HepG2 (cell line): Measurements from ENCODE around the gene RAP1GAP2. TPM values are rescaled to one million over a fixed set of nuclear protein-coding genes. Genes with fewer than 3 reads are reported as not detected.
A peak's percentile ranks its signal among the peaks of the same experiment; 100 is the strongest.

Source experiments
- CHD4 ChIP-seq: fragments of 200-600 bp; sonication (generic); IDR thresholded peaks from 2 replicates; pipeline ENCODE4 v1.7.0; 2017; ENCODE audit warnings: mild to moderate bottlenecking, low read length, borderline replicate concordance
- DMAP1 ChIP-seq: IDR thresholded peaks from 2 replicates; pipeline ENCODE4 v1.6.1; 2016
- DMTF1 ChIP-seq: sonication (generic); formaldehyde crosslinking; IDR thresholded peaks from 2 replicates; pipeline ENCODE4 v1.4.0; 2020; ENCODE audit warnings: mild to moderate bottlenecking, missing genetic modification reagents
- HHEX ChIP-seq: IDR thresholded peaks from 2 replicates; pipeline ENCODE4 v1.6.1; 2016; ENCODE audit warnings: control low read depth
- MLLT10 ChIP-seq: sonication (generic); formaldehyde crosslinking; IDR thresholded peaks from 2 replicates; pipeline ENCODE4 v1.4.0; 2020; ENCODE audit warnings: missing genetic modification reagents
- ONECUT2 ChIP-seq: sonication (generic); formaldehyde crosslinking; IDR thresholded peaks from 2 replicates; pipeline ENCODE4 v1.4.0; 2020; ENCODE audit warnings: missing genetic modification reagents
- SMC3 ChIP-seq: IDR thresholded peaks from 2 replicates; pipeline ENCODE4 v1.6.1; 2011; ENCODE audit warnings: low read length, improper control_type of control experiment
- SP4 ChIP-seq: sonication (generic); formaldehyde crosslinking; IDR thresholded peaks from 2 replicates; pipeline ENCODE4 v1.8.1; 2023; ENCODE audit warnings: mild to moderate bottlenecking, missing genetic modification reagents
- SYNCRIP ChIP-seq: fragments of 200-400 bp; formaldehyde crosslinking; IDR thresholded peaks from 2 replicates; pipeline ENCODE4 v1.6.1; 2018; ENCODE audit warnings: mild to moderate bottlenecking, low read depth, low read length; ENCODE audit not compliant: insufficient read depth
- THAP7 ChIP-seq: sonication (generic); formaldehyde crosslinking; IDR thresholded peaks from 2 replicates; pipeline ENCODE4 v1.8.1; 2023; ENCODE audit warnings: mild to moderate bottlenecking, missing genetic modification reagents
- ZBTB37 ChIP-seq: sonication (generic); formaldehyde crosslinking; IDR thresholded peaks from 2 replicates; pipeline ENCODE4 v1.4.0; 2020; ENCODE audit warnings: mild to moderate bottlenecking, missing genetic modification reagents
- ZBTB44 ChIP-seq: sonication (generic); formaldehyde crosslinking; IDR thresholded peaks from 2 replicates; pipeline ENCODE4 v1.4.0; 2020; ENCODE audit warnings: missing genetic modification reagents
- ZNF407 ChIP-seq: sonication (generic); formaldehyde crosslinking; IDR thresholded peaks from one replicate; pipeline ENCODE4 v1.5.1; 2020; ENCODE audit warnings: mild to moderate bottlenecking, missing genetic modification reagents; ENCODE audit errors: not compliant biosample characterization
- polyA plus RNA-seq, 8 experiments: library from polyadenylated mRNA; depleted of rRNA in 3 of 8; stranded (reverse) in 7 of 8; unstranded in 1 of 8; fragments of >200 nt; fragmentation: Illumina TruSeq in 4 of 8; extraction: Trizol in 4 of 8; gene quantifications; 2 replicates each; pipeline versions ENCODE4 v1.2.1 to v1.2.3, GENCODE V29; 2011 to 2016; ENCODE audit warnings: low read depth in 4 of 8, missing spikeins in 1 of 8, mixed read lengths in 1 of 8; ENCODE audit not compliant: insufficient read depth in 1 of 8
- total RNA-seq, 5 experiments: library from RNA; depleted of rRNA; stranded (reverse); fragments of >200 nt; fragmentation: Illumina TruSeq; extraction: Trizol; gene quantifications; 2 replicates each; pipeline ENCODE4 v1.2.3, GENCODE V29; 2016; ENCODE audit warnings: low read depth in 1 of 5

The RAP1GAP2 gene
- total and polyA plus RNA-seq, 2 of the 13 experiments (the other 11 are each of a cell fraction or from before 2014, with no cell fraction given): 10.9 to 12.0 TPM

- TF ChIP-seq DMTF1 (CRISPR knock-in tag) (no peak), DMAP1 (CRISPR knock-in tag) (no peak), HHEX (no peak), ONECUT2 (CRISPR knock-in tag) (no peak), CHD4 (no peak), SYNCRIP (no peak), ZBTB37 (CRISPR knock-in tag) (no peak), SP4 (peak; percentile 43; the same call in 1 of the 2 replicates), ZNF407 (CRISPR knock-in tag) (no peak), ZBTB44 (no peak), SMC3 (peak; percentile 44; the same call in 1 of the 2 replicates), MLLT10 (CRISPR knock-in tag) (no peak), THAP7 (CRISPR knock-in tag) (0 out of 2 replicates have a peak, but pooled peaks have one; percentile 10)
These were observed 252.7 kb downstream of the RAP1GAP2 start (continued) for GRCh38 chr17:3048727-3049471.
